Stomach (tissue), 9 donors: ENCODE results near the gene FLRT1. TPM values are rescaled to one million over a fixed set of nuclear protein-coding genes. Genes with fewer than 3 reads are reported as not detected.

Experiments used
- DNase-seq, 2 donors: peaks; one replicate each; pipeline versions ENCODE4 v3.0.0 to v3.0.0-alpha.2; 2013 to 2019
- H3K27ac ChIP-seq, 5 donors: fragments of 200-600 bp in 4 of 5; sonication (generic) in 4 of 5; one replicate each; pipeline ENCODE4 v1.5.1; 2013 to 2019; ENCODE audit warnings: mild to moderate bottlenecking in 1 of 5, moderate library complexity in 1 of 5
- H3K27me3 ChIP-seq, 3 donors: fragments of 200-600 bp; sonication (generic); one replicate each; pipeline ENCODE4 v1.5.1; 2017 to 2019; ENCODE audit warnings: mixed run types in 1 of 3
- H3K36me3 ChIP-seq, 4 donors: fragments of 200-600 bp; sonication (generic); 1 replicate in 3 of 4; 2 replicates in 1 of 4; pipeline ENCODE4 v1.5.1; 2016 to 2019
- H3K4me1 ChIP-seq, 4 donors: fragments of 200-600 bp; sonication (generic); one replicate each; pipeline ENCODE4 v1.5.1; 2016 to 2019
- H3K4me3 ChIP-seq, 4 donors: fragments of 200-600 bp; sonication (generic) in 3 of 4; one replicate each; pipeline ENCODE4 v1.5.1; 2016 to 2019; ENCODE audit warnings: mild to moderate bottlenecking in 1 of 4
- H3K9me3 ChIP-seq, 4 donors: fragments of 200-600 bp; sonication (generic); one replicate each; pipeline ENCODE4 v1.5.1; 2016 to 2019
- EP300 ChIP-seq: sonication (generic); formaldehyde crosslinking; IDR thresholded peaks from one replicate; pipeline ENCODE4 v1.6.1; 2017; ENCODE audit warnings: antibody characterized with exemption
- POLR2A ChIP-seq, 4 donors: fragments of 450-650 bp; IDR thresholded peaks; one replicate each; pipeline ENCODE4 v1.6.1; 2016; ENCODE audit warnings: antibody characterized with exemption in 4 of 4, control low read depth in 2 of 4, mild to moderate bottlenecking in 1 of 4, moderate library complexity in 1 of 4
- POLR2AphosphoS5 ChIP-seq, 3 donors: sonication (generic); formaldehyde crosslinking; IDR thresholded peaks; one replicate each; pipeline ENCODE4 v1.6.1; 2016; ENCODE audit warnings: antibody characterized with exemption in 3 of 3
- WGBS, 5 donors: extraction: QIAGEN DNeasy Blood & Tissue Kit in 3 of 5; methylation state at CpG; one replicate each; pipeline versions ENCODE4 v1.1.5 to v1.1.7; 2013 to 2018; 5-methylcytosine and 5-hydroxymethylcytosine counted together
- intact Hi-C: fragments of 100-400 bp; cut with DNase I; formaldehyde crosslinking; loops from one replicate; pipeline ENCODE4 v1.15.1; 2023; ENCODE audit warnings: low total_unique reads
- polyA plus RNA-seq, 3 donors: library from polyadenylated mRNA; stranded (reverse); fragments of 200-250 nt; gene quantifications; one replicate each; pipeline ENCODE4 v1.2.3, GENCODE V29; 2013
- total RNA-seq, 5 donors: library from RNA; depleted of rRNA; stranded (reverse); fragments of >200 nt; gene quantifications; one replicate each; pipeline versions ENCODE4 v1.1.0 to v1.2.3, GENCODE V29; 2014 to 2016
- TF ChIP-seq, protein P1 (sequence below), 7 experiments: fragments of 450-650 bp in 4 of 7; fragments of 200-600 bp in 3 of 7; sonication (generic) in 3 of 7; IDR thresholded peaks; one replicate each; pipeline ENCODE4 v1.5.1; 2016 to 2019; ENCODE audit warnings: antibody characterized with exemption in 7 of 7, control low read depth in 2 of 7, mild to moderate bottlenecking in 1 of 7
- donor health status: healthy with polysubstance abuse.
- donor health status: Bipolar disorder and iron deficiency.
- donor health status: healthy.

The FLRT1 gene
- total and polyA plus RNA-seq, 8 donors = 0.12 to 1.3 (median 0.51) TPM; not detected in 4

DNA sequence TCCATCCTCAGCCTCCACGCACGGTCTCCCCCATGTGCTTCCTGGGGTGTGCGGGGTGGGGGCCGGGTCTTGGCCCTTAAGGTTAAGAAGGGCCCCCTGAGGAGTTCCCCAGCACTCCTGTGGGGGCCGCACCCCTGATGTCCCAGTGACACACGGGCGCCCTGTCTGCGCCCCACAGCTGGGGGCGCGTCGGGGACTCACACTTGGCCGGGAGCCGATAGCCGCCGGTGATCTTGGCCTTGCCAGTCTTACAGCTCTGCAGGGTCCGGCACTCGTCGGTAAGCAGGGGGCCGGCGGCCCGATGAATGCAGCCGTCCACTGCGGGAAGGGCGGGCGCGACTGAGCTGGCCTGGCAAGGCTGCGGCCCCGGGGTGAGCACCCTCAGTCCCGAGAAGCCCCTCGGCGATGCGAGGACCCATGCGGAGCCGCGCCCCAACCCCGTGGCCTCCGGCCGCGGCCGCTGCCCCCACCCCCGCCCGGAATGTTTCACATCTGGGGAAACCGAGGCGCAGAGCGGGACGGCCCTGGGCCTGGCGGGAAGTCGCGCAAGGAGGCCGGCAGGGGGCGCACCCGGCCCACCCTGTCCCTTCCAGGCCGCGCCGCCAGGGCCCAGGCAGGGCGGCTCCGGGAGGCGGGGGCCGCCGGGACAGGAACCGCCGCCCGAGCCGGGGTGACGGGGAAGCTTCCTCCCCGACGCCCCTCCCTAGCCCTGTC is 35.5 kb upstream of the FLRT1 start:
- WGBS, 5 donors = 0 to 2% (median 2%) methylated on average over 5 to 67 of the region's 67 CpGs
- peak; percentile 80 to 94 for DNase-seq
- TF ChIP-seq EP300 (no peak), POLR2AphosphoS5 (IDR thresholded peaks at IDR 0.05) (peak in 1 of 3 donors; percentile 41)
- TF ChIP-seq, protein P1, sequence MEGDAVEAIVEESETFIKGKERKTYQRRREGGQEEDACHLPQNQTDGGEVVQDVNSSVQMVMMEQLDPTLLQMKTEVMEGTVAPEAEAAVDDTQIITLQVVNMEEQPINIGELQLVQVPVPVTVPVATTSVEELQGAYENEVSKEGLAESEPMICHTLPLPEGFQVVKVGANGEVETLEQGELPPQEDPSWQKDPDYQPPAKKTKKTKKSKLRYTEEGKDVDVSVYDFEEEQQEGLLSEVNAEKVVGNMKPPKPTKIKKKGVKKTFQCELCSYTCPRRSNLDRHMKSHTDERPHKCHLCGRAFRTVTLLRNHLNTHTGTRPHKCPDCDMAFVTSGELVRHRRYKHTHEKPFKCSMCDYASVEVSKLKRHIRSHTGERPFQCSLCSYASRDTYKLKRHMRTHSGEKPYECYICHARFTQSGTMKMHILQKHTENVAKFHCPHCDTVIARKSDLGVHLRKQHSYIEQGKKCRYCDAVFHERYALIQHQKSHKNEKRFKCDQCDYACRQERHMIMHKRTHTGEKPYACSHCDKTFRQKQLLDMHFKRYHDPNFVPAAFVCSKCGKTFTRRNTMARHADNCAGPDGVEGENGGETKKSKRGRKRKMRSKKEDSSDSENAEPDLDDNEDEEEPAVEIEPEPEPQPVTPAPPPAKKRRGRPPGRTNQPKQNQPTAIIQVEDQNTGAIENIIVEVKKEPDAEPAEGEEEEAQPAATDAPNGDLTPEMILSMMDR (IDR thresholded peaks at IDR 0.05) = peak in 5 of 7 experiments; percentile 14 to 92 (median 74)
- H3K9me3 ChIP-seq = no peaks in the 10 kb centered on the region
- H3K36me3 ChIP-seq = peaks cover 30 to 37% (median 36%) of the 10 kb centered on the region in 4 donors
- intact Hi-C loops = loop anchor here (2.0 kb wide), 1 partner anchor 149 kb away; no protein-coding TSS in a partner anchor
- H3K27ac ChIP-seq = peak overlapping the region in 1 of 5 donors; percentile 16
- H3K27me3 ChIP-seq = peaks cover 0 to 26% (median 0%) of the 10 kb centered on the region in 3 donors
- peaks cover 29 to 43% (median 32%) of the 10 kb centered on the region in 4 donors for H3K4me1 ChIP-seq
- peak overlapping the region; percentile 19 to 48 (median 40) for H3K4me3 ChIP-seq

DNA sequence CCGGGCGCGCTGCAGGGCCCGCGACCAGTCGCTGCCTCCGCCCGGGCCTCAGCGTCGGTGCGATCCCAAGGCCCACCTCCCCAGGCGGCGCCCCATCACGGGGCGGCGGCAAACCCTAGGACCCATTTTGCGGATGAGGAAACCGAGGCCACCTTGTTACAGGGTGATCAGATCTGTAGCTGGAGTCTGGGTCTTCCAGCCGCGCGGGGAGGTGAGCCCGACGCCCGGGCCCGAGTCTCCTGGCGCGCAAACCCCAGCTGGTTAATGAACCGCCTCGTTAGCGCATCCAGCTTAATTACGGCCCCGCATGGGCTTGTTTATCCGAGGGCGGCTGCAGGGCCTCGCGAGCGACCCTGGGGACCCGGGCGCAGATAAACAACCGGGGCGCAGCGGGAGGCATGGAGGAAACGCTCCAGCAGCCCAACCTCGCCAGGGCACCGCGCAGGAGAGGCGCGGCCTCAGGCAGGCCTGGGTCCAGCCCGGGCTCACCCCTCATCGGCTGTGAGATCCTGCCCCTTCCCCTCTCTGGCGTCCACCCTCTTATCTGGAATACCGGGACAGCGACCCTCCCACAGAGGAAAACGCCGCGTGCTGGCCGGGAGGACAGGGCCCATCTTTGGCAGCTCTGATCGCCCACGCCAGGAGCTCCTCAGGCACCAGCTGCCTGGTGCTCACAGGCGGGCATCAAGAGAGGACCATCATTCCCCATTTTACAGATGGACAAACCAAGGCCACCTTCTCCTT is 34.8 kb upstream of the FLRT1 start:
- DNase-seq = no peak
- peak overlapping the region; percentile 19 to 48 (median 40) for H3K4me3 ChIP-seq

DNA sequence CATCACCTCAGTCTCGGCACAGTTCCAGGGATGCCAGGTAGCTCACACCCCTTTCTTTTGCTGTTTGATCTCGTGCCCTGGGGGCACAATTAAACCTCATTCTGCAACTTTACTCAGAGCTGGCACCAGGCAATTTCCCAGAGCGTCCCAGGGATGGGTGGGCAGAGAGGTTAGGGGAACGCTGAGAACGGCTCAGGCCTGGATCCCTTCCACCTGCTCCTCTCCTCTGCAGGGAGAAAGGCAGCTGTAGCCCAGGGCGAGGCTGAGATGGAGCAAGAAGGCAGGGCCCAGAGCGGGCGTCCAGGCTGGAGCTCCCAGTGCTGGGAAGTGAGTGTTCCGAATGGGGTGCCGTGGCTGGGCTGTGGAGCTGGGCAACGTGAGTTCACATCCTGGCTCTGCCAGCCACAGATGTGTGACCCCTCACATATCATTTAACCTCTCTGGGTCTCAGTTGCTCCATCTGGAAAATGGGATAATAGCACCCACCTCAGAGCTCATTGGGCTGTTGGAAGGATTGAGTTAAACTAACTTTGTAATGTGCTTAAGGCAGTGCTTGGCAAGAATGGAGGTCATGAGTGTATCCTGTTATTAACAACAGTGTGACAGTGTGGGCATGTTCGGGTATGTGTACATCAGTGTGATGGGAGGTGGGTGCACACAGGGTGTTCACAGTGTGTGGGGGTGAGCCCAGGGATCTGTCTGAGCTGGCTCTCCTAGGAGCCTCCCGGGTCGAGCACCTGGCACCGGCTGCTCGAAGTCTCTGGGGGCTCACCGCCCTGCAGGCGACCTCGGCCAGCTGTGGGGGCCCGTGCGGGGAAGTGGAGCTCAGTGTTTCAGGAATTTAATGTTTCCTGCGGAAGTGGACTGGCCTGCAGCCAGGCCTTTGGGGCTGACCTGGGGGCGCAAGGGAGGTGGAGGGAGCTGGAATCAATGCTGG is 34.0 kb upstream of the FLRT1 start:
- no peak for TF ChIP-seq EP300
- TF ChIP-seq POLR2AphosphoS5 (IDR thresholded peaks at IDR 0.05) = no peak
- no peak for TF ChIP-seq POLR2A (IDR thresholded peaks at IDR 0.05)
- TF ChIP-seq, protein P1 (IDR thresholded peaks at IDR 0.05) = no peak
- peaks cover 17 to 22% (median 20%) of the 10 kb centered on the region in 4 donors for H3K36me3 ChIP-seq
- no peak overlapping the region for H3K27ac ChIP-seq
- intact Hi-C loops = loop anchor here (2.0 kb wide), 1 partner anchor 147 kb away; no protein-coding TSS in a partner anchor
- H3K9me3 ChIP-seq = no peaks in the 10 kb centered on the region
- H3K4me1 ChIP-seq = peaks cover 29 to 46% (median 33%) of the 10 kb centered on the region in 4 donors
- WGBS, 5 donors = 67 to 80% (median 71%) methylated on average over 20 to 23 of the region's 23 CpGs
- H3K4me3 ChIP-seq = no peak overlapping the region
- peaks cover 0 to 40% (median 0%) of the 10 kb centered on the region in 3 donors for H3K27me3 ChIP-seq
- DNase-seq = peak in 1 of 2 donors; percentile 78

More for the DNA sequence above, 34.8 kb upstream of the FLRT1 start:
- Histone ChIP-seq H3K27me3 (peaks cover 0 to 33% (median 0%) of the 10 kb centered on the region in 3 donors), H3K4me1 (peaks cover 29 to 43% (median 32%) of the 10 kb centered on the region in 4 donors), H3K36me3 (peaks cover 25 to 30% (median 29%) of the 10 kb centered on the region in 4 donors), H3K9me3 (no peaks in the 10 kb centered on the region), H3K27ac (peak overlapping the region in 1 of 5 donors; percentile 16)
- 24 to 34% (median 27%) methylated on average over 31 to 60 of the region's 60 CpGs for WGBS, 5 donors
- TF ChIP-seq POLR2AphosphoS5 (IDR thresholded peaks at IDR 0.05) = no peak
- TF ChIP-seq, protein P1 (IDR thresholded peaks at IDR 0.05) = peak in 2 of 7 experiments; percentile 10 to 19
- intact Hi-C loops = loop anchor here (2.0 kb wide), 1 partner anchor 148 kb away; no protein-coding TSS in a partner anchor
